ENCODE results near the gene NKAIN4.

GRCh38 chr20:63219447-63219821, 34.8 kb downstream of the NKAIN4 start:
- no peak for TF ChIP-seq CTCF (IDR thresholded peaks at IDR 0.05)
- no peak for TF ChIP-seq POLR2A (IDR thresholded peaks at IDR 0.05)
